GM12878 (cell line): ENCODE data around the gene APOBEC3H. TPM values are rescaled to one million over a fixed set of nuclear protein-coding genes. Genes with fewer than 3 reads are reported as not detected.

Source experiments
- BHLHE40 ChIP-seq, 2 experiments: fragments of 450-650 bp in 1 of 2; IDR thresholded peaks; 2 replicates each; pipeline ENCODE4 v1.6.1; 2011 to 2017; ENCODE audit warnings: low read depth in 2 of 2, borderline replicate concordance in 1 of 2, improper control_type of control experiment in 1 of 2, low read length in 1 of 2, mild to moderate bottlenecking in 1 of 2
- CBFB ChIP-seq: IDR thresholded peaks from 2 replicates; pipeline ENCODE4 v1.6.1; 2016; ENCODE audit warnings: antibody characterized with exemption, low read depth
- CREB1 ChIP-seq: IDR thresholded peaks from 2 replicates; pipeline ENCODE4 v1.6.1; 2012; ENCODE audit warnings: low read depth, mild to moderate bottlenecking, inconsistent platforms
- DPF2 ChIP-seq: fragments of 450-650 bp; IDR thresholded peaks from 2 replicates; pipeline ENCODE4 v1.6.1; 2017; ENCODE audit warnings: mild to moderate bottlenecking
- GATAD2B ChIP-seq: fragments of 450-650 bp; conservative IDR thresholded peaks from 2 replicates; pipeline ENCODE4 v1.6.1; 2017; ENCODE audit warnings: low read depth, mild to moderate bottlenecking, moderate library complexity
- IKZF2 ChIP-seq, 2 experiments: fragments of 450-650 bp; IDR thresholded peaks; 2 replicates each; pipeline ENCODE4 v1.6.1; 2017; ENCODE audit warnings: mild to moderate bottlenecking in 2 of 2, moderate library complexity in 2 of 2
- SPI1 ChIP-seq: IDR thresholded peaks from 2 replicates; pipeline ENCODE4 v1.6.1; 2011; ENCODE audit warnings: low read depth, mild to moderate bottlenecking, low read length, moderate library complexity, borderline replicate concordance; ENCODE audit not compliant: insufficient read depth
- SUPT20H ChIP-seq: IDR thresholded peaks from 2 replicates; pipeline ENCODE4 v1.6.1; 2011; ENCODE audit warnings: low read depth, mild to moderate bottlenecking, low read length, moderate library complexity, borderline replicate concordance; ENCODE audit not compliant: control insufficient read depth
- ZNF687 ChIP-seq: fragments of 450-650 bp; IDR thresholded peaks from 2 replicates; pipeline ENCODE4 v1.6.1; 2017; ENCODE audit warnings: mild to moderate bottlenecking, moderate library complexity
- polyA plus RNA-seq, 11 experiments: library from polyadenylated mRNA; depleted of rRNA in 4 of 11; unstranded in 6 of 11; stranded (reverse) in 5 of 11; fragments of >200 nt; fragmentation: Nextera tagmentation in 4 of 11; fragmentation: Illumina TruSeq in 1 of 11; extraction: Ambion mirVana in 4 of 11; extraction: Trizol in 1 of 11; gene quantifications; 1 replicate in 1 of 11; 2 replicates in 10 of 11; pipeline versions ENCODE4 v1.2.1 to v1.2.3, GENCODE V29; 2011 to 2016; ENCODE audit warnings: inconsistent platforms in 2 of 11, missing spikeins in 2 of 11, low read depth in 1 of 11
- total RNA-seq, 4 experiments: library from RNA; depleted of rRNA in 3 of 4; stranded (reverse); fragments of >200 nt in 3 of 4; fragmentation: Illumina TruSeq in 1 of 4; extraction: Trizol in 1 of 4; gene quantifications; 2 replicates each; pipeline versions ENCODE4 v1.2.1 to v1.2.3, GENCODE V29; 2013 to 2021

The APOBEC3H gene
- total and polyA plus RNA-seq, 10 of the 15 experiments (the other 5 are each of a cell fraction or from before 2014, with no cell fraction given): 7.5 to 23.0 (median 14.8) TPM

DNA sequence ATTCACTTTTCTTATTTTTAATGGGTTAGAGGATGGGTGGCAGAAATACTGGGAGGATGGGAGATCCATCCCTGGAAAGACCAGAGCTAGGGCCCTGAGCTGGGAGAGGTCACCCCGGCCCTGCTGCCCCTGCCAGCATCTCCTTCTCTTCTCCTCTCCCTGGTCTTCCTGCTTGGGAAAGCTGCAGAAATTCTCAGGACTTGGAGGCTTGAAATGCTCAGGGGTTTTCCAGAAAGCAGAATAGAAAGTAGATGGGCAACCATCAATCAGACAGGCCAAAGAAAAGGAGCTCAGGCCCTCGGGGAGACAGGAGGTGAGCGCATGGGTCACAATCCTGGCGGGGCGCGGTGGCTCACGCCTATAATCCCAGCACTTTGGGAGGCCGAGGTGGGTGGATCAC lies 1.5 kb downstream of the APOBEC3H start (continued):
- TF ChIP-seq BHLHE40 (IDR thresholded peaks at IDR 0.05; ENCODE audit: borderline replicate concordance in 1 of 2, low read depth in 2 of 2, low read length in 1 of 2) (peak in 1 of 2 experiments; percentile 22; a peak in 1 of 4 replicates), CREB1 (no peak), IKZF2 (IDR thresholded peaks at IDR 0.05) (peak; percentile 55 to 69; a peak in 3 of 4 replicates), CBFB (no peak), GATAD2B (peak; percentile 32), SUPT20H (no peak), SPI1 (peak; percentile 41; the same call in 1 of the 2 replicates), ZNF687 (peak; percentile 15; the same call in 1 of the 2 replicates), DPF2 (peak; percentile 8; the same call in 1 of the 2 replicates)
